GM18861 (cell line): ENCODE measurements around the gene LDHD.

Source experiments
- ATAC-seq: cut with Tn5 transposase; IDR thresholded peaks from one replicate; pipeline ENCODE4 v1.9.1; 2021; ENCODE audit not compliant: unreplicated experiment

The LDHD gene

GRCh38 chr16:75083813-75084212, 32.8 kb downstream of the LDHD start:
- no peak for ATAC-seq

GRCh38 chr16:75081179-75081859, 35.3 kb downstream of the LDHD start:
- ATAC-seq, result peak; percentile 44

GRCh38 chr16:75080205-75081029, 36.2 kb downstream of the LDHD start:
- ATAC-seq, result no peak

GRCh38 chr16:75079346-75079926, 37.1 kb downstream of the LDHD start:
- ATAC-seq, result no peak

GRCh38 chr16:75078886-75079285, 37.7 kb downstream of the LDHD start:
- no peak for ATAC-seq

- no peak for ATAC-seq
Observed at GRCh38 chr16:75075688-75076268, 40.8 kb downstream of the LDHD start.

GRCh38 chr16:75074920-75075687, 41.5 kb downstream of the LDHD start:
- peak; percentile 95 for ATAC-seq

GRCh38 chr16:75074304-75074793, 42.2 kb downstream of the LDHD start:
- no peak for ATAC-seq

- ATAC-seq, result no peak
Observed at GRCh38 chr16:75073545-75074303, 42.9 kb downstream of the LDHD start.

GRCh38 chr16:75072239-75072947, 44.2 kb downstream of the LDHD start:
- no peak for ATAC-seq

- ATAC-seq, result no peak
Observed at GRCh38 chr16:75071621-75072020, 45.0 kb downstream of the LDHD start.

- ATAC-seq, result no peak
Observed at GRCh38 chr16:75070012-75070841, 46.4 kb downstream of the LDHD start.

- no peak for ATAC-seq
Observed at GRCh38 chr16:75068085-75069031, 48.2 kb downstream of the LDHD start.

- ATAC-seq, result no peak
Observed at GRCh38 chr16:75066861-75067447, 49.6 kb downstream of the LDHD start.

GRCh38 chr16:75065521-75066149, 50.9 kb downstream of the LDHD start:
- no peak for ATAC-seq

GRCh38 chr16:75065149-75065505, 51.5 kb downstream of the LDHD start:
- no peak for ATAC-seq
